Activated B cell treated with CpG ODN at 0.5 μM for 24 hours (primary cell): ENCODE data around the gene SLC6A9. TPM values are rescaled to one million over a fixed set of nuclear protein-coding genes. Genes with fewer than 3 reads are reported as not detected.

ENCODE experiments used
- ATAC-seq: fragments of 200-7000 bp; cut with Tn5 transposase; one replicate; pipeline ENCODE4 v1.10.0; 2021; ENCODE audit warnings: low read depth, mild to moderate bottlenecking, moderate library complexity
- CTCF ChIA-PET: fragments of 350-600 bp; sonication (Branson Sonifier 250); formaldehyde crosslinking; loops from one replicate; lab custom pipeline; 2021; ENCODE audit warnings: antibody characterized with exemption; lab: Charles Lee
- POLR2A ChIA-PET: fragments of 350-600 bp; sonication (Branson Sonifier 250); formaldehyde crosslinking; loops from one replicate; lab custom pipeline; 2021; ENCODE audit warnings: antibody characterized with exemption; lab: Charles Lee
- DNase-seq: peaks from one replicate; pipeline ENCODE4 v3.0.0; 2022
- H3K27ac Mint-ChIP-seq: one replicate; pipeline ENCODE4 v1.8.0; 2020; ENCODE audit warnings: mixed read lengths
- H3K27me3 Mint-ChIP-seq: one replicate; pipeline ENCODE4 v1.8.0; 2021; ENCODE audit warnings: mixed read lengths
- H3K36me3 Mint-ChIP-seq: one replicate; pipeline ENCODE4 v1.8.0; 2021; ENCODE audit warnings: low read depth, mixed read lengths
- H3K4me1 Mint-ChIP-seq: one replicate; pipeline ENCODE4 v1.8.0; 2021; ENCODE audit warnings: mixed read lengths
- H3K4me3 Mint-ChIP-seq: one replicate; pipeline ENCODE4 v1.8.0; 2020; ENCODE audit warnings: mild to moderate bottlenecking, mixed read lengths
- H3K9me3 Mint-ChIP-seq: one replicate; pipeline ENCODE4 v1.8.0; 2020; ENCODE audit warnings: mixed read lengths
- CTCF ChIP-seq: fragments of 200-600 bp; IDR thresholded peaks from one replicate; pipeline ENCODE4 v1.8.0; 2022; ENCODE audit warnings: antibody characterized with exemption, mild to moderate bottlenecking
- intact Hi-C: fragments of 100-400 bp; cut with micrococcal nuclease; formaldehyde crosslinking; loops from one replicate; pipeline ENCODE4 v1.15.1; 2024
- total RNA-seq: library from RNA; stranded (reverse); gene quantifications from 2 replicates; pipeline ENCODE4 v1.2.3, GENCODE V29; 2022

SLC6A9 gene
- total RNA-seq, 1 donor from 2014 or later = 10.4 TPM

GRCh38 chr1:43947874-43948437 is 83.3 kb downstream of the SLC6A9 start:
- POLR2A ChIA-PET = interaction anchor here (1.5 kb wide), 1 partner anchor 27 kb away, joined by 4 read pairs; the partner anchor contains the start of gene ATP6V0B
- H3K4me1 Mint-ChIP-seq = peaks cover 46% of the 10 kb centered on the region
- TF ChIP-seq CTCF = no peak
- intact Hi-C loops = no loop called here
- CTCF ChIA-PET = interaction anchor here (1.6 kb wide), 1 partner anchor 13 kb away, joined by 6 read pairs; no protein-coding TSS in a partner anchor
- H3K36me3 Mint-ChIP-seq = peaks cover 22% of the 10 kb centered on the region
- H3K9me3 Mint-ChIP-seq = no peaks in the 10 kb centered on the region
- peak overlapping the region; percentile 30 for H3K27ac Mint-ChIP-seq
- no peak for DNase-seq
- ATAC-seq = no peak
- H3K27me3 Mint-ChIP-seq = no peaks in the 10 kb centered on the region
- H3K4me3 Mint-ChIP-seq = peak overlapping the region; percentile 91

- Mint-ChIP-seq H3K4me3 (peak overlapping the region; percentile 91), H3K4me1 (peaks cover 46% of the 10 kb centered on the region), H3K27ac (peak overlapping the region; percentile 95), H3K9me3 (no peaks in the 10 kb centered on the region), H3K36me3 (peaks cover 22% of the 10 kb centered on the region), H3K27me3 (no peaks in the 10 kb centered on the region)
- intact Hi-C loops = no loop called here
- ATAC-seq (no peak), DNase-seq (no peak)
- ChIA-PET POLR2A (interaction anchor here (1.0 to 2.5 kb wide), 14 partner anchors 7 to 775 kb away, joined by 3 to 19 read pairs (median 4); partner anchors contain the start of genes ATP6V0B, CFAP57, DMAP1 and DPH2), CTCF (interaction anchor here (3.5 kb wide), 1 partner anchor 13 kb away, joined by 26 read pairs; the partner anchor contains the start of gene ARTN)
- no peak for TF ChIP-seq CTCF
These were observed 84.0 kb downstream of the SLC6A9 start for GRCh38 chr1:43947061-43947873.

Other genes with a start within 250 kb of the SLC6A9 start
- gene ARTN, start 97.7 kb downstream of the SLC6A9 start, total RNA-seq = 0.20 TPM in 1 of 2 replicates, not detected in the other
- 18.0 and 24.8 TPM in 2 replicates for gene IPO13, start 84.5 kb downstream of the SLC6A9 start, total RNA-seq
- gene DPH2, start 61.5 kb downstream of the SLC6A9 start, total RNA-seq = 47.3 and 51.6 TPM in 2 replicates
- 75.5 and 80.9 TPM in 2 replicates for gene ATP6V0B, start 56.5 kb downstream of the SLC6A9 start, total RNA-seq
- 8.1 and 8.3 TPM in 2 replicates for gene B4GALT2, start 52.3 kb downstream of the SLC6A9 start, total RNA-seq
- gene CCDC24, start 39.9 kb downstream of the SLC6A9 start, total RNA-seq = 8.1 and 15.1 TPM in 2 replicates
- gene KLF17, start 87.4 kb upstream of the SLC6A9 start, total RNA-seq = not detected in 2 replicates
- not detected in 2 replicates for gene KLF18, start 110.2 kb upstream of the SLC6A9 start, total RNA-seq
- 59.6 and 64.7 TPM in 2 replicates for gene DMAP1, start 182.0 kb upstream of the SLC6A9 start, total RNA-seq